Measurements from ENCODE around the gene FAM228B.

FAM228B gene

GRCh38 chr2:24122366-24123194 lies 689 bp upstream of the FAM228B start:
- peaks cover 19% of the 10 kb centered on the region for H3K79me2 ChIP-seq (ENCODE audit: insufficient read depth, low read length)
- peak overlapping the region; percentile 81 for H3K9ac ChIP-seq (ENCODE audit: low read depth, low read length, poor library complexity, severe bottlenecking)
- peak overlapping the region; percentile 78 for H3K4me3 ChIP-seq (ENCODE audit: low read length, poor library complexity, severe bottlenecking)
- peaks cover 22% of the 10 kb centered on the region for H3K4me1 ChIP-seq (ENCODE audit: insufficient read depth, low read length, poor library complexity, severe bottlenecking)
- TF ChIP-seq EZH2phosphoT487 (IDR thresholded peaks at IDR 0.05; ENCODE audit: borderline replicate concordance) (no peak), CTCF (conservative IDR thresholded peaks at IDR 0.05; ENCODE audit: low read length) (no peak)
- peak overlapping the region; percentile 76 for H3K4me2 ChIP-seq (ENCODE audit: low read depth, low read length, poor library complexity, severe bottlenecking)
- H2AFZ ChIP-seq (ENCODE audit: low read length), result peak overlapping the region; percentile 95
- H3K27me3 ChIP-seq (ENCODE audit: insufficient read depth, low read length, poor library complexity, severe bottlenecking), result no peaks in the 10 kb centered on the region
- H3K36me3 ChIP-seq (ENCODE audit: insufficient read depth, low read length), result no peaks in the 10 kb centered on the region
- H3F3A ChIP-seq (ENCODE audit: low read depth), result no peaks in the 10 kb centered on the region
- no peaks in the 10 kb centered on the region for H4K20me1 ChIP-seq (ENCODE audit: insufficient read depth, low read length, poor library complexity, severe bottlenecking)
- H3K9me2 ChIP-seq (replicated peaks; ENCODE audit: low read depth, low read length), result no peaks in the 10 kb centered on the region
- H3K9me3 ChIP-seq (ENCODE audit: insufficient read depth, low read depth, low read length), result no peaks in the 10 kb centered on the region

- Histone ChIP-seq H4K20me1 (ENCODE audit: insufficient read depth, low read length, poor library complexity, severe bottlenecking) (no peaks in the 10 kb centered on the region), H3K4me2 (ENCODE audit: low read depth, low read length, poor library complexity, severe bottlenecking) (peak overlapping the region; percentile 85), H3K9me2 (replicated peaks; ENCODE audit: low read depth, low read length) (no peaks in the 10 kb centered on the region), H3K4me3 (ENCODE audit: low read length, poor library complexity, severe bottlenecking) (peak overlapping the region; percentile 78), H3K9me3 (ENCODE audit: insufficient read depth, low read depth, low read length) (no peaks in the 10 kb centered on the region), H3K79me2 (ENCODE audit: insufficient read depth, low read length) (peaks cover 19% of the 10 kb centered on the region), H3K9ac (ENCODE audit: low read depth, low read length, poor library complexity, severe bottlenecking) (peak overlapping the region; percentile 81), H3K36me3 (ENCODE audit: insufficient read depth, low read length) (no peaks in the 10 kb centered on the region), H3K4me1 (ENCODE audit: insufficient read depth, low read length, poor library complexity, severe bottlenecking) (peaks cover 22% of the 10 kb centered on the region), H3F3A (ENCODE audit: low read depth) (no peaks in the 10 kb centered on the region), H3K27me3 (ENCODE audit: insufficient read depth, low read length, poor library complexity, severe bottlenecking) (no peaks in the 10 kb centered on the region), H2AFZ (ENCODE audit: low read length) (peak overlapping the region; percentile 95)
- TF ChIP-seq CTCF (conservative IDR thresholded peaks at IDR 0.05; ENCODE audit: low read length) (no peak), EZH2phosphoT487 (IDR thresholded peaks at IDR 0.05; ENCODE audit: borderline replicate concordance) (no peak)
These were observed 782 bp downstream of the FAM228B start for GRCh38 chr2:24123922-24124580.

- Histone ChIP-seq H3K36me3 (ENCODE audit: insufficient read depth, low read length) (no peaks in the 10 kb centered on the region), H3K9me3 (ENCODE audit: insufficient read depth, low read depth, low read length) (no peaks in the 10 kb centered on the region), H3K9ac (ENCODE audit: low read depth, low read length, poor library complexity, severe bottlenecking) (no peak overlapping the region), H3K4me3 (ENCODE audit: low read length, poor library complexity, severe bottlenecking) (no peak overlapping the region), H4K20me1 (ENCODE audit: insufficient read depth, low read length, poor library complexity, severe bottlenecking) (no peaks in the 10 kb centered on the region), H3K27me3 (ENCODE audit: insufficient read depth, low read length, poor library complexity, severe bottlenecking) (no peaks in the 10 kb centered on the region), H3K4me1 (ENCODE audit: insufficient read depth, low read length, poor library complexity, severe bottlenecking) (peaks cover 22% of the 10 kb centered on the region), H3K9me2 (replicated peaks; ENCODE audit: low read depth, low read length) (no peaks in the 10 kb centered on the region), H3K4me2 (ENCODE audit: low read depth, low read length, poor library complexity, severe bottlenecking) (no peak overlapping the region), H3F3A (ENCODE audit: low read depth) (no peaks in the 10 kb centered on the region), H2AFZ (ENCODE audit: low read length) (no peak overlapping the region), H3K79me2 (ENCODE audit: insufficient read depth, low read length) (peaks cover 19% of the 10 kb centered on the region)
- no peak for TF ChIP-seq EZH2phosphoT487 (IDR thresholded peaks at IDR 0.05; ENCODE audit: borderline replicate concordance)
- TF ChIP-seq CTCF (conservative IDR thresholded peaks at IDR 0.05; ENCODE audit: low read length), result no peak
These were observed 2.7 kb downstream of the FAM228B start for GRCh38 chr2:24125956-24126355.

All from Loucy (cell line).